Measurements from ENCODE around the gene KLK1. TPM values are rescaled to one million over a fixed set of nuclear protein-coding genes. Genes with fewer than 3 reads are reported as not detected.

The KLK1 gene
- total and polyA plus RNA-seq, 2 donors = 0.39 TPM; not detected in 1

GRCh38 chr19:50797429-50797780 is 26.2 kb downstream of the KLK1 start:
- Histone ChIP-seq H3K4me3 (ENCODE audit: low read depth, low read length) (no peak overlapping the region), H3K27ac (ENCODE audit: low read depth) (no peak overlapping the region), H3K36me3 (ENCODE audit: insufficient read depth) (no peaks in the 10 kb centered on the region), H3K4me1 (ENCODE audit: insufficient read depth) (no peaks in the 10 kb centered on the region)
- DNase-seq (ENCODE audit: extremely low spot score) = no peak
- 92% methylated on average over 7 of the region's 7 CpGs for WGBS

GRCh38 chr19:50796634-50797428 is 26.8 kb downstream of the KLK1 start:
- DNase-seq (ENCODE audit: extremely low spot score) = no peak
- no peaks in the 10 kb centered on the region for H3K4me1 ChIP-seq (ENCODE audit: insufficient read depth)
- no peak overlapping the region for H3K27ac ChIP-seq (ENCODE audit: low read depth)
- WGBS = 86% methylated on average over 8 of the region's 8 CpGs
- H3K36me3 ChIP-seq (ENCODE audit: insufficient read depth) = no peaks in the 10 kb centered on the region
- H3K4me3 ChIP-seq (ENCODE audit: low read depth, low read length) = no peak overlapping the region

- no peak for DNase-seq (ENCODE audit: extremely low spot score)
- Histone ChIP-seq H3K27ac (ENCODE audit: low read depth) (no peak overlapping the region), H3K4me1 (ENCODE audit: insufficient read depth) (no peaks in the 10 kb centered on the region), H3K36me3 (ENCODE audit: insufficient read depth) (no peaks in the 10 kb centered on the region), H3K4me3 (ENCODE audit: low read depth, low read length) (no peak overlapping the region)
- WGBS = 81% methylated on average over 9 of the region's 9 CpGs
Observed at GRCh38 chr19:50796128-50796633, 27.4 kb downstream of the KLK1 start.

- no peaks in the 10 kb centered on the region for H3K4me1 ChIP-seq (ENCODE audit: insufficient read depth)
- 79% methylated on average over 4 of the region's 4 CpGs for WGBS
- no peak overlapping the region for H3K4me3 ChIP-seq (ENCODE audit: low read depth, low read length)
- no peak overlapping the region for H3K27ac ChIP-seq (ENCODE audit: low read depth)
- H3K36me3 ChIP-seq (ENCODE audit: insufficient read depth) = no peaks in the 10 kb centered on the region
- DNase-seq (ENCODE audit: extremely low spot score) = no peak
Observed at GRCh38 chr19:50795664-50796073, 27.9 kb downstream of the KLK1 start.

- 45% methylated on average over 18 of the region's 18 CpGs for WGBS
- DNase-seq (ENCODE audit: extremely low spot score) = no peak
- no peak overlapping the region for H3K4me3 ChIP-seq (ENCODE audit: low read depth, low read length)
- no peaks in the 10 kb centered on the region for H3K4me1 ChIP-seq (ENCODE audit: insufficient read depth)
- no peaks in the 10 kb centered on the region for H3K36me3 ChIP-seq (ENCODE audit: insufficient read depth)
- no peak overlapping the region for H3K27ac ChIP-seq (ENCODE audit: low read depth)
Observed at GRCh38 chr19:50794876-50795663, 28.5 kb downstream of the KLK1 start.

- no peak for DNase-seq (ENCODE audit: extremely low spot score)
- Histone ChIP-seq H3K27ac (ENCODE audit: low read depth) (no peak overlapping the region), H3K36me3 (ENCODE audit: insufficient read depth) (no peaks in the 10 kb centered on the region), H3K4me1 (ENCODE audit: insufficient read depth) (no peaks in the 10 kb centered on the region), H3K4me3 (ENCODE audit: low read depth, low read length) (no peak overlapping the region)
- 25% methylated on average over 16 of the region's 16 CpGs for WGBS
Observed at GRCh38 chr19:50794074-50794875, 29.3 kb downstream of the KLK1 start.

GRCh38 chr19:50793558-50794065 is 30.0 kb downstream of the KLK1 start:
- no peak for DNase-seq (ENCODE audit: extremely low spot score)
- WGBS = 70% methylated on average over 11 of the region's 11 CpGs
- H3K27ac ChIP-seq (ENCODE audit: low read depth) = no peak overlapping the region
- H3K4me3 ChIP-seq (ENCODE audit: low read depth, low read length) = no peak overlapping the region
- H3K36me3 ChIP-seq (ENCODE audit: insufficient read depth) = no peaks in the 10 kb centered on the region
- H3K4me1 ChIP-seq (ENCODE audit: insufficient read depth) = no peaks in the 10 kb centered on the region

- H3K27ac ChIP-seq (ENCODE audit: low read depth) = no peak overlapping the region
- H3K4me1 ChIP-seq (ENCODE audit: insufficient read depth) = no peaks in the 10 kb centered on the region
- 81% methylated on average over 13 of the region's 13 CpGs for WGBS
- no peak overlapping the region for H3K4me3 ChIP-seq (ENCODE audit: low read depth, low read length)
- no peaks in the 10 kb centered on the region for H3K36me3 ChIP-seq (ENCODE audit: insufficient read depth)
- no peak for DNase-seq (ENCODE audit: extremely low spot score)
Observed at GRCh38 chr19:50792272-50793250, 31.0 kb downstream of the KLK1 start.

GRCh38 chr19:50791594-50792271 is 31.9 kb downstream of the KLK1 start:
- WGBS = 81% methylated on average over 47 of the region's 47 CpGs

GRCh38 chr19:50790922-50791467 is 32.6 kb downstream of the KLK1 start:
- WGBS = 83% methylated on average over 6 of the region's 6 CpGs
- H3K4me1 ChIP-seq (ENCODE audit: insufficient read depth) = no peaks in the 10 kb centered on the region
- no peak overlapping the region for H3K4me3 ChIP-seq (ENCODE audit: low read depth, low read length)
- no peak for DNase-seq (ENCODE audit: extremely low spot score)
- no peaks in the 10 kb centered on the region for H3K36me3 ChIP-seq (ENCODE audit: insufficient read depth)
- H3K27ac ChIP-seq (ENCODE audit: low read depth) = no peak overlapping the region

More at GRCh38 chr19:50791594-50792271, 31.9 kb downstream of the KLK1 start:
- Histone ChIP-seq H3K36me3 (ENCODE audit: insufficient read depth) (no peaks in the 10 kb centered on the region), H3K4me3 (ENCODE audit: low read depth, low read length) (no peak overlapping the region), H3K4me1 (ENCODE audit: insufficient read depth) (no peaks in the 10 kb centered on the region), H3K27ac (ENCODE audit: low read depth) (no peak overlapping the region)
- no peak for DNase-seq (ENCODE audit: extremely low spot score)

GRCh38 chr19:50790396-50790795 is 33.2 kb downstream of the KLK1 start, which contains the start of gene ACP4:
ACP4 (plus strand) TSS chr19:50790415; CDS start chr19:50790415, 0 bp downstream.
- Histone ChIP-seq H3K4me1 (ENCODE audit: insufficient read depth) (no peaks in the 10 kb centered on the region), H3K27ac (ENCODE audit: low read depth) (no peak within 1 kb of the TSS), H3K36me3 (ENCODE audit: insufficient read depth) (no peaks in the 10 kb centered on the region), H3K4me3 (ENCODE audit: low read depth, low read length) (no peak within 1 kb of the TSS)
- 86% methylated on average over 15 of the region's 15 CpGs for WGBS
- no peak for DNase-seq (ENCODE audit: extremely low spot score)

- no peaks in the 10 kb centered on the region for H3K36me3 ChIP-seq (ENCODE audit: insufficient read depth)
- H3K4me1 ChIP-seq (ENCODE audit: insufficient read depth) = no peaks in the 10 kb centered on the region
- H3K4me3 ChIP-seq (ENCODE audit: low read depth, low read length) = no peak overlapping the region
- no peak for DNase-seq (ENCODE audit: extremely low spot score)
- 84% methylated on average over 12 of the region's 12 CpGs for WGBS
- H3K27ac ChIP-seq (ENCODE audit: low read depth) = no peak overlapping the region
Observed at GRCh38 chr19:50785329-50785728, 38.3 kb downstream of the KLK1 start.
